Brain pericyte (primary cell): ENCODE data around the gene SLC24A3.

Source experiments
- DNase-seq: peaks from one replicate; pipeline ENCODE4 v3.0.0-alpha.2; 2012; ENCODE audit warnings: low read depth, low spot score

SLC24A3 gene

GRCh38 chr20:19498756-19499155 is 286.3 kb downstream of the SLC24A3 start:
- no peak for DNase-seq

GRCh38 chr20:19501476-19502115 is 289.2 kb downstream of the SLC24A3 start:
- DNase-seq, result no peak

- no peak for DNase-seq
These were observed 289.7 kb downstream of the SLC24A3 start for GRCh38 chr20:19502169-19502568.

GRCh38 chr20:19504251-19504650 is 291.8 kb downstream of the SLC24A3 start:
- no peak for DNase-seq

GRCh38 chr20:19506021-19506420 is 293.6 kb downstream of the SLC24A3 start:
- no peak for DNase-seq

GRCh38 chr20:19508449-19508848 is 296.0 kb downstream of the SLC24A3 start:
- no peak for DNase-seq

GRCh38 chr20:19510611-19511010 is 298.2 kb downstream of the SLC24A3 start:
- no peak for DNase-seq

- DNase-seq, result no peak
These were observed 299.5 kb downstream of the SLC24A3 start for GRCh38 chr20:19511931-19512330.

- no peak for DNase-seq
These were observed 300.6 kb downstream of the SLC24A3 start for GRCh38 chr20:19512886-19513677.

GRCh38 chr20:19515074-19515473 is 302.6 kb downstream of the SLC24A3 start:
- DNase-seq, result no peak

GRCh38 chr20:19519466-19519865 is 307.0 kb downstream of the SLC24A3 start:
- DNase-seq, result no peak

- no peak for DNase-seq
These were observed 307.8 kb downstream of the SLC24A3 start for GRCh38 chr20:19520261-19520660.

- DNase-seq, result no peak
These were observed 309.8 kb downstream of the SLC24A3 start for GRCh38 chr20:19522071-19522801.

GRCh38 chr20:19522836-19523590 is 310.6 kb downstream of the SLC24A3 start:
- no peak for DNase-seq

- no peak for DNase-seq
These were observed 312.2 kb downstream of the SLC24A3 start for GRCh38 chr20:19524691-19525090.

GRCh38 chr20:19527509-19527908 is 315.1 kb downstream of the SLC24A3 start:
- DNase-seq, result no peak

GRCh38 chr20:19528286-19529030 is 316.0 kb downstream of the SLC24A3 start:
- DNase-seq, result no peak

GRCh38 chr20:19530006-19530405 is 317.6 kb downstream of the SLC24A3 start:
- no peak for DNase-seq

- no peak for DNase-seq
These were observed 319.0 kb downstream of the SLC24A3 start for GRCh38 chr20:19531446-19531845.

GRCh38 chr20:19538556-19538955 is 326.1 kb downstream of the SLC24A3 start:
- DNase-seq, result no peak

GRCh38 chr20:19539191-19539590 is 326.7 kb downstream of the SLC24A3 start:
- DNase-seq, result no peak
